ENCODE data around the gene CHST8. TPM values are rescaled to one million over a fixed set of nuclear protein-coding genes. Genes with fewer than 3 reads are reported as not detected.

CHST8 gene
- total RNA-seq, 2 experiments from 2014 or later, result not detected

GRCh38 chr19:33702606-33703437 is 81.1 kb downstream of the CHST8 start:
- Mint-ChIP-seq H3K27me3 (no peaks in the 10 kb centered on the region), H3K27ac (no peak overlapping the region), H3K4me3 (no peak overlapping the region), H3K4me1 (no peaks in the 10 kb centered on the region), H3K36me3 (ENCODE audit: low read depth) (no peaks in the 10 kb centered on the region), H3K9me3 (ENCODE audit: low read depth) (no peaks in the 10 kb centered on the region)
- intact Hi-C loops (cut with DNase I, micrococcal nuclease), result no loop called here
- no peak for ATAC-seq
- DNase-seq, result no peak
- POLR2A ChIA-PET, result no interaction called here
- CTCF ChIA-PET, result no interaction called here

GRCh38 chr19:33703438-33703750 is 81.6 kb downstream of the CHST8 start:
- intact Hi-C loops (cut with DNase I, micrococcal nuclease), result no loop called here
- no peak overlapping the region for H3K4me3 Mint-ChIP-seq
- DNase-seq (no peak), ATAC-seq (no peak)
- H3K27ac Mint-ChIP-seq, result no peak overlapping the region
- no peaks in the 10 kb centered on the region for H3K4me1 Mint-ChIP-seq
- no peaks in the 10 kb centered on the region for H3K27me3 Mint-ChIP-seq
- no peaks in the 10 kb centered on the region for H3K9me3 Mint-ChIP-seq (ENCODE audit: low read depth)
- POLR2A ChIA-PET, result no interaction called here
- CTCF ChIA-PET, result no interaction called here
- H3K36me3 Mint-ChIP-seq (ENCODE audit: low read depth), result no peaks in the 10 kb centered on the region

GRCh38 chr19:33703821-33704220 is 82.1 kb downstream of the CHST8 start:
- intact Hi-C loops (cut with DNase I, micrococcal nuclease), result no loop called here
- Mint-ChIP-seq H3K27me3 (no peaks in the 10 kb centered on the region), H3K27ac (no peak overlapping the region), H3K9me3 (ENCODE audit: low read depth) (no peaks in the 10 kb centered on the region), H3K36me3 (ENCODE audit: low read depth) (no peaks in the 10 kb centered on the region), H3K4me1 (no peaks in the 10 kb centered on the region), H3K4me3 (no peak overlapping the region)
- ChIA-PET POLR2A (no interaction called here), CTCF (interaction anchor here (0.6 kb wide), 1 partner anchor 9 kb away, joined by 3 read pairs; no protein-coding TSS in a partner anchor)
- ATAC-seq (no peak), DNase-seq (no peak)

- intact Hi-C loops (cut with DNase I, micrococcal nuclease), result no loop called here
- ChIA-PET POLR2A (no interaction called here), CTCF (interaction anchor here (0.6 kb wide), 1 partner anchor 10 kb away, joined by 3 read pairs; no protein-coding TSS in a partner anchor)
- H3K4me3 Mint-ChIP-seq, result no peak overlapping the region
- DNase-seq, result no peak
- H3K27ac Mint-ChIP-seq, result no peak overlapping the region
- H3K27me3 Mint-ChIP-seq, result no peaks in the 10 kb centered on the region
- H3K4me1 Mint-ChIP-seq, result no peaks in the 10 kb centered on the region
- ATAC-seq, result no peak
- H3K9me3 Mint-ChIP-seq (ENCODE audit: low read depth), result no peaks in the 10 kb centered on the region
- no peaks in the 10 kb centered on the region for H3K36me3 Mint-ChIP-seq (ENCODE audit: low read depth)
These were observed 82.5 kb downstream of the CHST8 start for GRCh38 chr19:33704271-33704670.

GRCh38 chr19:33705090-33705847 is 83.5 kb downstream of the CHST8 start:
- Mint-ChIP-seq H3K27me3 (peaks cover 2% of the 10 kb centered on the region), H3K4me3 (no peak overlapping the region), H3K4me1 (no peaks in the 10 kb centered on the region), H3K36me3 (ENCODE audit: low read depth) (no peaks in the 10 kb centered on the region), H3K27ac (no peak overlapping the region), H3K9me3 (ENCODE audit: low read depth) (peaks cover 4% of the 10 kb centered on the region)
- ATAC-seq, result no peak
- intact Hi-C loops (cut with DNase I, micrococcal nuclease), result no loop called here
- CTCF ChIA-PET, result no interaction called here
- POLR2A ChIA-PET, result no interaction called here
- DNase-seq, result no peak

GRCh38 chr19:33705860-33706259 is 84.1 kb downstream of the CHST8 start:
- DNase-seq, result no peak
- POLR2A ChIA-PET, result no interaction called here
- ATAC-seq, result no peak
- Mint-ChIP-seq H3K27ac (no peak overlapping the region), H3K9me3 (ENCODE audit: low read depth) (peaks cover 5% of the 10 kb centered on the region), H3K4me3 (no peak overlapping the region), H3K36me3 (ENCODE audit: low read depth) (no peaks in the 10 kb centered on the region), H3K27me3 (peaks cover 2% of the 10 kb centered on the region), H3K4me1 (no peaks in the 10 kb centered on the region)
- intact Hi-C loops (cut with DNase I, micrococcal nuclease), result no loop called here
- CTCF ChIA-PET, result no interaction called here

GRCh38 chr19:33706631-33707030 is 84.9 kb downstream of the CHST8 start:
- Mint-ChIP-seq H3K27me3 (peaks cover 2% of the 10 kb centered on the region), H3K27ac (no peak overlapping the region), H3K9me3 (ENCODE audit: low read depth) (peaks cover 5% of the 10 kb centered on the region), H3K4me1 (no peaks in the 10 kb centered on the region), H3K36me3 (ENCODE audit: low read depth) (no peaks in the 10 kb centered on the region), H3K4me3 (no peak overlapping the region)
- ChIA-PET CTCF (no interaction called here), POLR2A (no interaction called here)
- DNase-seq (no peak), ATAC-seq (no peak)
- intact Hi-C loops (cut with DNase I, micrococcal nuclease), result no loop called here

GRCh38 chr19:33712268-33712667 is 90.5 kb downstream of the CHST8 start:
- H3K4me3 Mint-ChIP-seq, result no peak overlapping the region
- peaks cover 12% of the 10 kb centered on the region for H3K9me3 Mint-ChIP-seq (ENCODE audit: low read depth)
- peaks cover 9% of the 10 kb centered on the region for H3K27me3 Mint-ChIP-seq
- intact Hi-C loops (cut with DNase I, micrococcal nuclease), result no loop called here
- no peak overlapping the region for H3K27ac Mint-ChIP-seq
- ChIA-PET CTCF (no interaction called here), POLR2A (no interaction called here)
- no peaks in the 10 kb centered on the region for H3K36me3 Mint-ChIP-seq (ENCODE audit: low read depth)
- DNase-seq (no peak), ATAC-seq (no peak)
- no peaks in the 10 kb centered on the region for H3K4me1 Mint-ChIP-seq

- POLR2A ChIA-PET, result no interaction called here
- peaks cover 10% of the 10 kb centered on the region for H3K27me3 Mint-ChIP-seq
- intact Hi-C loops (cut with DNase I, micrococcal nuclease), result no loop called here
- CTCF ChIA-PET, result no interaction called here
- ATAC-seq (no peak), DNase-seq (no peak)
- H3K4me1 Mint-ChIP-seq, result no peaks in the 10 kb centered on the region
- no peak overlapping the region for H3K27ac Mint-ChIP-seq
- H3K9me3 Mint-ChIP-seq (ENCODE audit: low read depth), result peaks cover 12% of the 10 kb centered on the region
- no peak overlapping the region for H3K4me3 Mint-ChIP-seq
- no peaks in the 10 kb centered on the region for H3K36me3 Mint-ChIP-seq (ENCODE audit: low read depth)
These were observed 91.4 kb downstream of the CHST8 start for GRCh38 chr19:33713194-33713593.

- POLR2A ChIA-PET, result no interaction called here
- Mint-ChIP-seq H3K4me3 (no peak overlapping the region), H3K27me3 (peaks cover 15% of the 10 kb centered on the region), H3K9me3 (ENCODE audit: low read depth) (peaks cover 12% of the 10 kb centered on the region), H3K27ac (no peak overlapping the region), H3K4me1 (no peaks in the 10 kb centered on the region), H3K36me3 (ENCODE audit: low read depth) (no peaks in the 10 kb centered on the region)
- no peak for ATAC-seq
- intact Hi-C loops (cut with DNase I, micrococcal nuclease), result no loop called here
- CTCF ChIA-PET, result interaction anchor here (0.6 kb wide), 1 partner anchor 19 kb away, joined by 3 read pairs; no protein-coding TSS in a partner anchor
- no peak for DNase-seq
These were observed 92.4 kb downstream of the CHST8 start for GRCh38 chr19:33714149-33714548.

- DNase-seq (no peak), ATAC-seq (no peak)
- Mint-ChIP-seq H3K27me3 (peaks cover 21% of the 10 kb centered on the region), H3K27ac (no peak overlapping the region), H3K36me3 (ENCODE audit: low read depth) (no peaks in the 10 kb centered on the region), H3K4me3 (no peak overlapping the region), H3K4me1 (no peaks in the 10 kb centered on the region), H3K9me3 (ENCODE audit: low read depth) (peaks cover 7% of the 10 kb centered on the region)
- CTCF ChIA-PET, result interaction anchor here (0.6 kb wide), 1 partner anchor 15 kb away, joined by 3 read pairs; no protein-coding TSS in a partner anchor
- POLR2A ChIA-PET, result no interaction called here
- intact Hi-C loops (cut with DNase I, micrococcal nuclease), result no loop called here
These were observed 93.7 kb downstream of the CHST8 start for GRCh38 chr19:33715462-33715861.

GRCh38 chr19:33717878-33718277 is 96.1 kb downstream of the CHST8 start:
- ChIA-PET POLR2A (no interaction called here), CTCF (no interaction called here)
- H3K27ac Mint-ChIP-seq, result no peak overlapping the region
- no peak for DNase-seq
- H3K36me3 Mint-ChIP-seq (ENCODE audit: low read depth), result no peaks in the 10 kb centered on the region
- no peaks in the 10 kb centered on the region for H3K4me1 Mint-ChIP-seq
- H3K4me3 Mint-ChIP-seq, result no peak overlapping the region
- peaks cover 22% of the 10 kb centered on the region for H3K27me3 Mint-ChIP-seq
- ATAC-seq, result no peak
- intact Hi-C loops (cut with DNase I, micrococcal nuclease), result no loop called here
- peaks cover 7% of the 10 kb centered on the region for H3K9me3 Mint-ChIP-seq (ENCODE audit: low read depth)

Measured in activated CD4-positive, alpha-beta T cell treated with anti-CD3 and anti-CD28 coated beads for 36 hours (primary cell).